K562 (cell line): ENCODE results near the gene STK11. TPM values are rescaled to one million over a fixed set of nuclear protein-coding genes. Genes with fewer than 3 reads are reported as not detected.

Experiments used
- ATAC-seq: fragments of 200-7000 bp; cut with Tn5 transposase; 3 replicates; pipeline ENCODE4 v1.9.1; 2020; ENCODE audit warnings: moderate library complexity
- BruUV-seq: library from RNA; stranded (reverse); fragments of 400-500 nt; replicated peaks from 2 replicates; lab custom pipeline; 2021; lab: Mats Ljungman, UMichigan
- CTCF ChIA-PET: fragments of 300-600 bp; formaldehyde crosslinking; extraction: SDS; loops from one replicate; lab custom pipeline; 2021; ENCODE audit warnings: low intra/inter-chr PET ratio; lab: Yijun Ruan, JAX
- POLR2A ChIA-PET: fragments of 300-600, 350-650 bp; sonication (Branson Sonifier 250); formaldehyde crosslinking; extraction: SDS; loops from one replicate; lab custom pipeline; 2021; ENCODE audit warnings: antibody characterized with exemption, inconsistent platforms; lab: Yijun Ruan, JAX
- DNase-seq, 4 experiments: peaks; one replicate each; pipeline versions ENCODE4 v3.0.0 to v3.0.0-alpha.2; 2011 to 2018; ENCODE audit warnings: low spot score in 3 of 4, mixed read lengths in 3 of 4; ENCODE audit errors: extremely low read depth in 1 of 4
- FAIRE-seq: peaks from 2 replicates; lab custom pipeline; 2011; peaks lifted over from hg19 to GRCh38; lab: Jason Lieb, UNC
- H2AFZ ChIP-seq: 2 replicates; pipeline ENCODE4 v1.6.0; 2011; ENCODE audit warnings: low read depth, low read length, control low read depth, inconsistent platforms
- H3K27ac ChIP-seq: fragments of 200-600 bp; 3 replicates; pipeline ENCODE4 v1.8.0; 2011; ENCODE audit warnings: low read depth, mild to moderate bottlenecking, control low read depth, inconsistent platforms, low read length, moderate library complexity, mixed read lengths; ENCODE audit errors: extremely low read depth
- H3K27me3 ChIP-seq, 2 experiments: fragments of 300-600 bp in 1 of 2; 2 replicates in 1 of 2; 3 replicates in 1 of 2; pipeline versions ENCODE4 v1.6.0 to v1.8.0; 2011; ENCODE audit warnings: inconsistent platforms in 2 of 2, low read length in 2 of 2, mild to moderate bottlenecking in 1 of 2, mixed read lengths in 1 of 2, moderate library complexity in 1 of 2; ENCODE audit not compliant: control insufficient read depth in 2 of 2, insufficient read depth in 2 of 2
- H3K36me3 ChIP-seq: fragments of 300-600 bp; 3 replicates; pipeline ENCODE4 v1.8.0; 2011; ENCODE audit warnings: mild to moderate bottlenecking, low read length, inconsistent platforms; ENCODE audit not compliant: control insufficient read depth, insufficient read depth
- H3K4me1 ChIP-seq, 2 experiments: fragments of 200-600 bp in 1 of 2; replicated peaks in 1 of 2; 2 replicates in 1 of 2; 3 replicates in 1 of 2; pipeline versions ENCODE4 v1.5.1 to v1.8.0; 2011; ENCODE audit warnings: inconsistent platforms in 2 of 2, low read length in 2 of 2, mild to moderate bottlenecking in 1 of 2, mixed read lengths in 1 of 2, moderate library complexity in 1 of 2; ENCODE audit not compliant: control insufficient read depth in 2 of 2, insufficient read depth in 2 of 2
- H3K4me2 ChIP-seq: 2 replicates; pipeline ENCODE4 v1.6.1; 2011; ENCODE audit warnings: low read length, control low read depth, inconsistent platforms, mixed read lengths; ENCODE audit not compliant: insufficient read depth
- H3K4me3 ChIP-seq: fragments of 200-600 bp; sonication (generic), shearing (Covaris generic); 2 replicates; pipeline ENCODE4 v1.5.1; 2016; ENCODE audit warnings: control low read depth, inconsistent platforms
- H3K79me2 ChIP-seq: fragments of 200-600 bp; 3 replicates; pipeline ENCODE4 v1.8.0; 2011; ENCODE audit warnings: low read length, inconsistent platforms; ENCODE audit not compliant: control insufficient read depth, insufficient read depth
- H3K9ac ChIP-seq, 2 experiments: 2 replicates each; pipeline versions ENCODE4 v1.6.0 to v1.6.1; 2011; ENCODE audit warnings: low read depth in 2 of 2, low read length in 2 of 2, control low read depth in 1 of 2, inconsistent platforms in 1 of 2, mild to moderate bottlenecking in 1 of 2, mixed read lengths in 1 of 2; ENCODE audit not compliant: insufficient read depth in 1 of 2
- H3K9me1 ChIP-seq: one replicate; pipeline ENCODE4 v1.6.0; 2011; ENCODE audit warnings: inconsistent platforms, mild to moderate bottlenecking, low read length, moderate library complexity; ENCODE audit not compliant: control insufficient read depth, insufficient read depth
- H3K9me3 ChIP-seq: replicated peaks from 2 replicates; pipeline ENCODE4 v1.5.1; 2011; ENCODE audit warnings: low read depth, low read length, inconsistent platforms; ENCODE audit not compliant: control insufficient read depth, insufficient read depth
- H4K20me1 ChIP-seq: replicated peaks from 2 replicates; pipeline ENCODE4 v1.6.1; 2011; ENCODE audit warnings: low read length, inconsistent platforms, mixed read lengths; ENCODE audit not compliant: control insufficient read depth, insufficient read depth
- CBFA2T3 ChIP-seq: fragments of 450-650 bp; IDR thresholded peaks from 2 replicates; pipeline ENCODE4 v1.6.1; 2017
- CCAR2 ChIP-seq: fragments of 200-400 bp; formaldehyde crosslinking; IDR thresholded peaks from 2 replicates; pipeline ENCODE4 v1.6.1; 2017; ENCODE audit warnings: mild to moderate bottlenecking, low read depth, low read length
- CREBBP ChIP-seq: IDR thresholded peaks from one replicate; pipeline ENCODE4 v1.6.1; 2012; ENCODE audit warnings: low read depth, mild to moderate bottlenecking, control low read depth, inconsistent platforms, low read length
- FOSL1 ChIP-seq: fragments of 200-800 bp; sonication (Bioruptor generic); conservative IDR thresholded peaks from 2 replicates; pipeline ENCODE4 v1.6.1; 2016; ENCODE audit warnings: missing genetic modification characterization, missing compliant biosample characterization
- HMGN3 ChIP-seq: IDR thresholded peaks from 2 replicates; pipeline ENCODE4 v1.6.1; 2011; ENCODE audit warnings: borderline replicate concordance, low read depth, mild to moderate bottlenecking, mixed read lengths, low read length; ENCODE audit not compliant: insufficient read length; ENCODE audit errors: extremely low read depth
- ILF3 ChIP-seq: fragments of 450-650 bp; IDR thresholded peaks from 2 replicates; pipeline ENCODE4 v1.6.1; 2018; ENCODE audit warnings: antibody characterized with exemption, mild to moderate bottlenecking, moderate library complexity, borderline replicate concordance
- PCBP2 ChIP-seq: fragments of 200-400 bp; formaldehyde crosslinking; IDR thresholded peaks from 2 replicates; pipeline ENCODE4 v1.6.1; 2018; ENCODE audit warnings: low read length, low read depth, mild to moderate bottlenecking, moderate library complexity; ENCODE audit not compliant: poor library complexity, severe bottlenecking
- SMARCE1 ChIP-seq: fragments of 450-650 bp; IDR thresholded peaks from 2 replicates; pipeline ENCODE4 v1.7.1; 2016; ENCODE audit warnings: mild to moderate bottlenecking
- UBTF ChIP-seq, 2 experiments: IDR thresholded peaks; 2 replicates each; pipeline ENCODE4 v1.6.1; 2012; ENCODE audit warnings: improper control_type of control experiment in 2 of 2, low read depth in 2 of 2, low read length in 2 of 2, borderline replicate concordance in 1 of 2
- ZBTB12 ChIP-seq: fragments of 250-450 bp; sonication (Bioruptor Pico); IDR thresholded peaks from 2 replicates; pipeline ENCODE4 v1.4.0; 2020
- ZFP91 ChIP-seq: sonication (generic); formaldehyde crosslinking; IDR thresholded peaks from 2 replicates; pipeline ENCODE4 v1.8.0; 2022; ENCODE audit warnings: mild to moderate bottlenecking, missing genetic modification reagents
- ZKSCAN3 ChIP-seq: fragments of 250-450 bp; sonication (Bioruptor Pico); IDR thresholded peaks from 2 replicates; pipeline ENCODE4 v1.4.0; 2020
- ZNF586 ChIP-seq: fragments of 450-650 bp; formaldehyde crosslinking; conservative IDR thresholded peaks from 2 replicates; pipeline ENCODE4 v1.4.0; 2020; ENCODE audit warnings: mild to moderate bottlenecking, moderate library complexity
- WGBS: fragments of 100-300 bp; shearing (Covaris generic); methylation state at CpG from one replicate; pipeline ENCODE4 v1.1.6; 2016; ENCODE audit warnings: low coverage, mixed read lengths; ENCODE audit not compliant: insufficient coverage; ENCODE audit errors: missing lambda C conversion rate; 5-methylcytosine and 5-hydroxymethylcytosine counted together
- in situ Hi-C: fragments of 300-500 bp; cut with MboI; formaldehyde crosslinking; loops from 4 replicates; pipeline ENCODE4 v1.15.0; 2018; ENCODE audit warnings: inconsistent platforms, mixed read lengths
- intact Hi-C: fragments of 100-400 bp; cut with micrococcal nuclease; formaldehyde crosslinking; loops from 2 replicates; pipeline ENCODE4 v1.14.2; 2022
- polyA plus RNA-seq, 8 experiments: library from polyadenylated mRNA; depleted of rRNA in 4 of 8; stranded (reverse) in 5 of 8; unstranded in 3 of 8; fragments of >200 nt; fragmentation: Nextera tagmentation in 2 of 8; fragmentation: Illumina TruSeq in 1 of 8; extraction: Ambion mirVana in 2 of 8; extraction: Trizol in 1 of 8; gene quantifications; 2 replicates each; pipeline versions ENCODE4 v1.2.1 to v1.2.3, GENCODE V29; 2011 to 2014; ENCODE audit warnings: inconsistent platforms in 1 of 8, missing spikeins in 1 of 8
- total RNA-seq, 7 experiments: library from RNA; depleted of rRNA in 6 of 7; stranded (reverse); fragments of >200 nt in 6 of 7; fragmentation: Illumina TruSeq in 2 of 7; extraction: Trizol in 2 of 7; gene quantifications; 2 replicates each; pipeline versions ENCODE4 v1.2.1 to v1.2.3, GENCODE V29; 2011 to 2021; ENCODE audit warnings: low replicate concordance in 1 of 7

STK11 gene
- total and polyA plus RNA-seq, 9 of the 15 experiments (the other 6 are each of a cell fraction or from before 2014, with no cell fraction given), result 0.15 to 96.5 (median 31.7) TPM

GRCh38 chr19:1258707-1259205 is 53.2 kb downstream of the STK11 start (continued):
- no peak for TF ChIP-seq ZFP91 (CRISPR knock-in tag)
- TF ChIP-seq, all 486 proteins: peak for 1

DNA sequence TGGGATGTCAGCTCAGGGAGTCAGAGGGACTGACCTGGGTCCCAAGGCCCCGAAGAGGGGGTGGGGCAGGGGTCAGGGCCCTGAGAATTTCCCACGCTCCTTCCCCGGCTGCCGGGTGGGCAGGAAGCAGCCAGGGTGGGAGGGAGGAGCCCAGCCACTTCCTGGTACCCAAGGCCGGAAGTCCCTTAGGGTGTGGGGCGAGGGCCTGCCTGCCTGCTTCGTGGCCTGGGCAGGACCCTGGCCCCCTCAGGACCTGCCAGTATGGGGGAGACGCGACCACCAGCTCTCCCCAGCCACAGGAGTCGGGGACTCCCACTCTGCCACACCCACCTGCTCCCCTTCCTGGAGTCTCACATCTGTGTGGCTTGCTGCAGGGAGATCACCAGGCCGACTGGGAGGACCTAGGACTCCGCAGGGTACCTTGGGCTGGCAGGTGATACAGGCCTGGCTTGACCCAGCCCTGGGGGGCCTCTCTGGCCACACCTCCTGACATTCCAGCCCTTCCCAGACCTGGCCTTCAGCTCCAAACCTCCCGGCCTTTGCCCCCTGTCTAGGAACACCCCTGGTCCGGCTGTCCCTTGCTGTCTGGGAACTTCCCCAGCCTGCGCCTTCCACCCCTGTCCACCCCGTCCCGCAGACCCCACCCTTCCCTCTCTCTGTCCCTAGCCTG is 53.8 kb downstream of the STK11 start:
- Histone ChIP-seq H3K9ac (peak overlapping the region; percentile 39 to 90; a peak in 3 of 4 replicates), H2AFZ (no peak overlapping the region), H3K79me2 (peaks cover 37% of the 10 kb centered on the region), H3K4me2 (peak overlapping the region; percentile 60), H3K36me3 (peaks cover 42% of the 10 kb centered on the region; the same call in 2 of the 3 replicates), H3K4me1 (peaks cover 54 to 96% of the 10 kb centered on the region in 2 experiments), H3K27ac (peak overlapping the region; percentile 68), H3K9me1 (no peaks in the 10 kb centered on the region), H3K4me3 (no peak overlapping the region), H3K9me3 (no peaks in the 10 kb centered on the region), H4K20me1 (0 out of 2 replicates have a peak, but pooled peaks cover 7% of the 10 kb centered on the region), H3K27me3 (no peaks in the 10 kb centered on the region)
- intact Hi-C loops (no loop called here), in situ Hi-C loops (no loop called here)
- ChIA-PET CTCF (no interaction called here), POLR2A (interaction anchor here (0.6 to 2.1 kb wide), 3 partner anchors 10 to 246 kb away, joined by 4 to 9 read pairs (median 8); partner anchors contain the start of gene CIRBP)
- WGBS, result 13% methylated on average over 11 of the region's 17 CpGs
- DNase-seq, result peak in 1 of 4 experiments; percentile 79
- ATAC-seq, result peak; percentile 62
- BruUV-seq, result no TSS peak
- FAIRE-seq, result peak; percentile 51
- TF ChIP-seq CCAR2 (no peak), FOSL1 (tag) (no peak), CREBBP (no peak), ILF3 (peak; percentile 93; the same call in 1 of the 2 replicates), CBFA2T3 (no peak), ZNF586 (CRISPR knock-in tag) (no peak), ZBTB12 (CRISPR knock-in tag) (no peak), SMARCE1 (no peak), UBTF (IDR thresholded peaks at IDR 0.05; ENCODE audit: borderline replicate concordance in 1 of 2, low read depth in 2 of 2, low read length in 2 of 2) (no peak), PCBP2 (no peak), ZKSCAN3 (CRISPR knock-in tag) (no peak), HMGN3 (peak; percentile 87)
